Activated CD4-positive, alpha-beta T cell treated with anti-CD3 and anti-CD28 coated beads for 1 hour (primary cell): ENCODE measurements around the gene HNF4A.
"Not testable (repeated sequence)": the region's sequence is repeated elsewhere in the genome, so short reads cannot be mapped to it uniquely, and the experiment has no call there.

Source experiments
- DNase-seq: peaks from one replicate; pipeline ENCODE4 v3.0.0-alpha.2; 2020

The HNF4A gene

GRCh38 chr20:44355498-44356352 lies at the start of gene HNF4A:
Gene HNF4A (plus strand): TSS chr20:44355699. CDS start chr20:44355805, 106 bp downstream.
- no peak for DNase-seq

DNA sequence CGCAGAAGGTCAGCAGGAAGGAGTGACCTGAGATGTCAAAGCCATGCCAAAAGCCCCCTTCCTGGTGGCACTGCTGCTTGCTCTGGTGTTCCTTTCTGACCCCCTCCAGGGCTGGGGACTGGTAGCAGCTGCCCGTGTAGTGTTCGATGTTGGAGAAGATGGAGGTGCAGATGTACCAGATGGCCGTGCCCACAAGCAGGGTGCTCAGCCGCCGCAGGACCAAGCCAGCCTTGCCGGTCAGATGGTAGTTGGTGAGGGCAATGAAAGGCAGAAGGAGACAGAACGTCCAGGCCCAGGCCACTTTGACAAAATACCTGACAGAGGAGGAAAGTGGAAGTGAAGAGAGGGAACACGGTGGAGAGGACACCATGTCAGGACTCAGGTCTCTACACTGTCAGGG lies 48.6 kb upstream of the HNF4A start:
- no peak for DNase-seq

- DNase-seq: no peak
Measured at GRCh38 chr20:44309763-44310663, 45.5 kb upstream of the HNF4A start.

DNA sequence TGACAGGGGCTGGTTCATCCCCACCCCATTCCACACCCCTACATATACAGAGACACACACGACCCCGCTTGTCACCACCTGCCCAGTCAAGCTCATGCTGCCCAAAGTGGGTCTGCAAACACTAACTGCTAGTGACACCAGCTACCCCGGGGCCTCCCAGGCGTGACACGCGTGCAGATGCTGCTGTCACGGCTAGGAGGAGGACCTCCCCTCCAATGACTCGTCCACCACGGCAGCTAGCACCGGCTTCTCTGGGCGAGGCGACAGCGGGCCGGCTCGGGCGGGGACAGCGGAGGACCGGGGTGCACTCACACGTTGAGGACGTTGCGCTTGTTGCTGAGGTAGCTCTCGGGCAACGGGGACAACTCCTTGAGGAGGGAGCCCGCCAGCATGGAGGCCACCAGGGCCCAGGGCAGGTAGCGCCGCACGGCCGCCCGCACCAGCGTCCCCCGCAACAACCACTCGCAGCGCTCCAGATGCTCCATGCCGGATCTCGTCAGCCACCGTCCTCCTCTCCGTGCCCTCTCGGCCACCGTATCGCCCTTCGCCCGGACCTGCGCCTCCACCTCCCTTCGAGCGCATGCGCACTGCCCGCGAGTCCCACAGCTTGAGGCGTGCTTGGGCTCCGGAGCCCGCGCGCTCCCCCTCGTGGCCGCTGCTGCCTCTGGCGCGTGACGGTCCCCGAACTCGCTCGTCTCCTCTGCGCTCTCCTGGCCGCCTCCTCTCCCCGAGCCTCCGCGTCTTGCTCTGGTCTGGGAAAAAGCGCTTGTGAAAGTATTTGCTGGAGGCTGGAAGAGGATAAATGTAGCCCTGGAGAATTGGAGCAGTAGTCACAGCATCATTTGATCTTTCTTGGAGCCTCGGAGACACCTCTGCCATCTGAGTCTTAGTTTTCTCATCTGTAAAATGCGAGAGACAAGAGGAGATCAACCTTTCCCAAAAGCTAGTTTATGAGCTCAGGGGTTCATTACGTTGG lies 44.5 kb upstream of the HNF4A start, which contains the start of gene FITM2:
Gene FITM2 (minus strand): TSS at position 539 of the 976 bp plus-strand sequence. CDS start 54 bp downstream, at position 485.
- DNase-seq: peak; percentile 98

DNA sequence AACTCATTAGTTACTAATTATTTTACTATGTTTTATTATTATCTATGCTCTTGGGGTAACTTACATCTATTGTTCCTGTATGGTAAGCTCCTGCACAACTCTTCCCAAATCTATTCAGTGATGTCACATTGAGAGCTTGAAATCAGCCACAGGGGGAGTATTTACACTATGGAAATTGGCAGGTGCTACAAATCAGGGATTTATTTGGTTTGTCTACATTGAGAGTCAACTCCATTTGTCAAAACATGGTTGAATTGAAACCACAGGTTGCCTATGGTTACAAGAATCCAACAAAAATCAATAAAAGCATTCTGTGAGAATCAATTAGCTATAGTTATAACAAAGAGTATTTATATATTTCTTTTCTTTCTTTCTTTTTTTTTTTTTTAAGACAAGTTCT lies 40.6 kb upstream of the HNF4A start:
- DNase-seq: no peak

DNA sequence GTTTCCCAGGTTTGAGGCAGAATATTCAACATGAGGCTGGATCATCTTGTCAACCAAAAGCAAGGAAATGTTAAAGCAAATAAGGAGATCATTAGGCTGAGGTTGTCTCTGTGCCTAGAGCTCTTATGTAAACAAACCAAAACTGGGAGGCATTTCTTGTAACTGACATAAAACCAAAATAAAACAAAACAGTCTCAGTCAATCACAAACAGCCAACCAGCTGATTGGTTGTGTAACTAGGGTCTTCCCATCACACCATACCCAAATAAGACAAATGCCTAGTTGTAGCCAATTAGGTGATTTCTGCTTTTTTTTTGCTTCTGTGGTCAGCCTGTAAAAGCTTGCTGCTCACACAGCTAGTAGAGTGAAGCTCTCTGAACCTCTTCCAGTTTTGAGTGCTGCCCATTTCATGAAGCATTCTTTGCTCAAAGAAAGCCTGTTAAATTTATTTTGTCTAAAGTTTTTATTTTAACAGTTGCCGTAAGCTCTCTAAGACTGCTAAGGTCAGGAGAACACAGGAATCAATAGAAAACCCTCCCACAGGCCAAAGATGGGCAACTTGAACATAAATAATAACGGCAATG lies 35.6 kb upstream of the HNF4A start:
- DNase-seq: no peak

DNA sequence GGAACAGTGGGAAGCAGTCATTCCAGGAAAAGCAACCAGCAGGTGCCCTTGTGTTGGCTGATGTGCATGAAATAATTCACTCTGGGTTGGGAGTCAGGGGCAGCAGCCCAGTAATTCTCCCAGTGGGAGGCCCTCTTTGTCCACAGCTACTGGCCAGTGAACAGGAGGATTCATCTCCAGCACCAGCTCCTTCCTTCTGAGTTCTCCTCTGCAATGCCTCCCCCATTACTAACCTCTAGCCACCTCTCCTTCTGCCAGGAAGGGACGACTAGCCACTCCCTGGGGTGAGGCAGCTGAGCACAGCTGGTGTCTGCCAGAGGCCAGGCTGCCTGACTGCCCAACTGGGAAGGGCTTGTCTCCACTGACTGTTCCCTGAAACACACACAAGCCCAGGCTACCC lies 31.2 kb upstream of the HNF4A start:
- no peak for DNase-seq

- no peak for DNase-seq
Measured at GRCh38 chr20:44326391-44327159, 28.9 kb upstream of the HNF4A start.

GRCh38 chr20:44327748-44328147 lies 27.8 kb upstream of the HNF4A start:
- DNase-seq: not testable (repeated sequence)

DNA sequence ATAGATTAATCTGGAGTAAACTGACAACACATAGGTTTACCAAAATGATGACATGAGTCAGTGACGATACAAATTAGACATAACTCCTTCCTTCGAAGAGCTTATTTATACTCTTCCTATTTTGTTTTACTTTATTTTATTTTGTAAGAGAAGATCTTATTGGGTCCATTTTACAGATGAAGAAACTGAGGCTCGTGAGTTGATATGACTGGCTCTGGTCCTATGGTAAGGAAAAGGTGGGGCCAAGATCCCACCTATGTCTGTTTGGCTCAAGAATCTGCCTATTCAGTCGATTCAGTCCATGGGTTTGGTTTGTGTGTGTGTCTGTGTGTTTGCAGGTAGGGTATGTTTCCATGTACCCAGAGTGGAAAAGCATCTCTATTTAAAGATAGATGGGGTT lies 27.1 kb upstream of the HNF4A start:
- DNase-seq: no peak

GRCh38 chr20:44331201-44331600 lies 24.3 kb upstream of the HNF4A start:
- no peak for DNase-seq

- DNase-seq: no peak
Measured at GRCh38 chr20:44334306-44334705, 21.2 kb upstream of the HNF4A start.

- no peak for DNase-seq
Measured at GRCh38 chr20:44334709-44335108, 20.8 kb upstream of the HNF4A start.

GRCh38 chr20:44335675-44336074 lies 19.8 kb upstream of the HNF4A start:
- no peak for DNase-seq

DNA sequence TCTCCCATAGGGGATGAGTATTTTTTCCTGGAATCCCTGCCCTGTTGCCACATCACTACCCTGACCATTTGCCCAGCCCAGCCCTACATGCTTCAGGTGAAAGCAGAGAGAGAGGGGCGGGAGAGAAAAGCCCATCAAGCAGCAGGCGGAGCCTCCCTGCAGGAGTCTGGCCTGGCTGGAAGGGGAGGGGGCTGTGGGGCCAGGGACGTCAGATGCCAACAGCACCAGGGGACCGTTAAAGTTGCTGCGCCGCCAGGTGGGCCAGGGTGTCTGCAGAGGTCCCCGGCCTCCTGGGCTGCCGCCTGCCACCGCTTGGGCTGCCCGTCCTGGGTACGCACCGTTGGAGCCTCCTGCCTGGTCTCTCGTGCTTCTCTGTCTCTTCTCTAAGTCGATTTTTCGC lies 19.4 kb upstream of the HNF4A start:
- no peak for DNase-seq

GRCh38 chr20:44336725-44337380 lies 18.6 kb upstream of the HNF4A start, which contains the start of gene R3HDML:
Gene R3HDML (plus strand): TSS chr20:44337043. CDS start chr20:44337158, 115 bp downstream.
- no peak for DNase-seq

DNA sequence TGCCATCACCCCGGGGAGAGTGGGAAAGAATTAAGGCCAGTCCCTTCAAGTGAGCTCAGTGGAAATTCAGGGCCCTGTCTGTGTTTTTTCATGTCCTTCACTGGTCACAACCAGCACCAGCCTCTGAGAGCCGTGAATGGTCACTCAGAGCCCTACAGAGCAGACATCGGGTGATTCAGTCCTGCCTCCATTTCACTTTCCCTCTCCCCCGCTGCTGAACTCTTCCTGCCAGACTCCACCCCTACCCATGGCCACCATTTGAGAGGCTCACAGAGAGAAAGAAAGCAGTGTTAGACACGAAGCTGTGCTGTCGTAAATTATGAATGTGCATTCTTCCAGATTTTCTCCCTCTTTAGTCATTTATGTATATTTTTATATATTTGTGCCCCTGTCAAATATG lies 13.3 kb upstream of the HNF4A start:
- no peak for DNase-seq

- DNase-seq: no peak
Measured at GRCh38 chr20:44343162-44343675, 12.3 kb upstream of the HNF4A start.

DNA sequence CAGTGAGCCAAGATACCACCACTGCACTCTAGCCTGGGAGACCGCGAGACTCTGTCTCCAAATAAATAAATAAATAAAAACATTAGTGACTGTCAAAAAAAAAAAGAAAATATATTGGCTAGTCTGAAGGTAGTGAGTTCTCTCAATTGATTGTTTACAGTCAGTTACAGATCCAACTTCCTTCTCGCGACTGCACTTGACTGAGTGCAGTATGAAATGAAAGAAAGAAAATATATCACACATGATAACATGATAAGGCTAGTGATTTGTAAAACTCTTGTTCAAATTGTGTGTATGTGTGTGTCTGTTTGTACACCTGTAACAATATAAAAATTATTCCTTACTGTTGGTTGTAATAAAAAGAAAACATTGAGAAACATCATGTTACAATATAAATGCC lies 10.8 kb upstream of the HNF4A start:
- no peak for DNase-seq

DNA sequence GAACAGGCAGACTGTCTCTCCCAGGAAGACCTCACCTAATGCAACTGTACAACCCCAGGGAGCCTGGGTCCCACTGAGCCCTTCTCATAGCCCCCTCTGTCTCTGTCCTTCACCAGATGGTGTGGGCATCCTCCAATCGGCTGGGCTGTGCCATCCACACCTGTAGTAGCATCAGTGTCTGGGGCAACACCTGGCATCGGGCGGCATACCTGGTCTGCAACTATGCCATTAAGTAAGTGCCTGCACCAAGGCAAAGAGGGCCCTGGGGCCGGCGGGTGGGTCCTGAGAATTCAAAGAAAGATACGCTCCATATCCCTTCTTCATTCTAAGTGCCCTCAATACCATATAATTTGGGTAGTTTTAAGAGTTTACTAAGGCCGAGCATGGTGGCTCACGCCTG lies 10.4 kb upstream of the HNF4A start:
- DNase-seq: no peak
